Urinary bladder (tissue), 4 donors: ENCODE data around the gene STAC. TPM values are rescaled to one million over a fixed set of nuclear protein-coding genes. Genes with fewer than 3 reads are reported as not detected.

Experiments
- DNase-seq: peaks from one replicate; pipeline ENCODE4 v3.0.0-alpha.2; 2015; ENCODE audit errors: extremely low spot score
- H3K27ac ChIP-seq: one replicate; pipeline ENCODE4 v1.5.1; 2013; ENCODE audit warnings: low read depth, mild to moderate bottlenecking, moderate library complexity
- H3K36me3 ChIP-seq: one replicate; pipeline ENCODE4 v1.6.1; 2013; ENCODE audit warnings: mild to moderate bottlenecking, moderate library complexity; ENCODE audit not compliant: insufficient read depth
- H3K4me1 ChIP-seq: one replicate; pipeline ENCODE4 v1.6.1; 2013; ENCODE audit warnings: mild to moderate bottlenecking, moderate library complexity; ENCODE audit not compliant: insufficient read depth
- H3K4me3 ChIP-seq: one replicate; pipeline ENCODE4 v1.5.1; 2013; ENCODE audit warnings: low read depth, low read length
- WGBS: extraction: QIAGEN DNeasy Blood & Tissue Kit; methylation state at CpG from one replicate; pipeline ENCODE4 v1.1.7; 2013; 5-methylcytosine and 5-hydroxymethylcytosine counted together
- polyA plus RNA-seq: library from polyadenylated mRNA; stranded (reverse); fragments of 200-250 nt; gene quantifications from one replicate; pipeline ENCODE4 v1.2.3, GENCODE V29; 2013
- total RNA-seq: library from RNA; depleted of rRNA; stranded (reverse); fragments of >200 nt; gene quantifications from one replicate; pipeline ENCODE4 v1.2.3, GENCODE V29; 2014
- donor health status: healthy with polysubstance abuse.
- donor health status: healthy.

The STAC gene, protein sequence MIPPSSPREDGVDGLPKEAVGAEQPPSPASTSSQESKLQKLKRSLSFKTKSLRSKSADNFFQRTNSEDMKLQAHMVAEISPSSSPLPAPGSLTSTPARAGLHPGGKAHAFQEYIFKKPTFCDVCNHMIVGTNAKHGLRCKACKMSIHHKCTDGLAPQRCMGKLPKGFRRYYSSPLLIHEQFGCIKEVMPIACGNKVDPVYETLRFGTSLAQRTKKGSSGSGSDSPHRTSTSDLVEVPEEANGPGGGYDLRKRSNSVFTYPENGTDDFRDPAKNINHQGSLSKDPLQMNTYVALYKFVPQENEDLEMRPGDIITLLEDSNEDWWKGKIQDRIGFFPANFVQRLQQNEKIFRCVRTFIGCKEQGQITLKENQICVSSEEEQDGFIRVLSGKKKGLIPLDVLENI
- 8.9 TPM for total RNA-seq
- polyA plus RNA-seq: 1.5 TPM

- Histone ChIP-seq H3K4me1 (peaks cover 2% of the 10 kb centered on the region), H3K36me3 (no peaks in the 10 kb centered on the region), H3K4me3 (peak within 1 kb of the TSS; percentile 53), H3K27ac (no peak within 1 kb of the TSS)
- WGBS: 2% methylated on average over 73 of the region's 73 CpGs
- no peak for DNase-seq
Observed at GRCh38 chr3:36380221-36381031, at the start of gene STAC. Gene STAC, plus strand, starts transcription at chr3:36380504. Its CDS starts 140 bp downstream, at chr3:36380644.

GRCh38 chr3:36332139-36332538 is 48.2 kb upstream of the STAC start:
- no peak for DNase-seq
- H3K36me3 ChIP-seq: no peaks in the 10 kb centered on the region
- no peaks in the 10 kb centered on the region for H3K4me1 ChIP-seq
- no peak overlapping the region for H3K4me3 ChIP-seq
- H3K27ac ChIP-seq: no peak overlapping the region

DNA sequence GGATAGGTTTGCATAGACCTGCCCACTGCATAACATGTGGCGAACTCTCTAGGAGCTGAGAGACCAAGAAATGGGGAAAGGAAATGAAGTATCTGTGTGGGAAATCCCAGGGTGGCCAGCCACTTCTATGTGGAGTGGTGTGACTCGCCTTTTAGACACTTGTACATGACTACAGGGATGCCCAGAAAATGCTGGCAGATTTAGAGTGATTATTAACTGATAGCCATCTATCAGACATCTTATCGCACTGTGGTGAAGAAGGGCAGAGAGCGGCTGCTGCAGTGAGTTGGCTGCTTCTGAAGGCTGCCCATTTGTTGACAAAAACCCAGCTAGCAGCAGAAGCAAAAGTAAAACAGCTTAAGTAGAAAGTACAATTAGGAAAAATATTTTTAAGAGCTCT is 18.1 kb upstream of the STAC start:
- no peak for DNase-seq
- WGBS: 78% methylated on average over 4 of the region's 4 CpGs
- no peaks in the 10 kb centered on the region for H3K36me3 ChIP-seq
- no peak overlapping the region for H3K27ac ChIP-seq
- H3K4me1 ChIP-seq: no peaks in the 10 kb centered on the region
- H3K4me3 ChIP-seq: no peak overlapping the region

DNA sequence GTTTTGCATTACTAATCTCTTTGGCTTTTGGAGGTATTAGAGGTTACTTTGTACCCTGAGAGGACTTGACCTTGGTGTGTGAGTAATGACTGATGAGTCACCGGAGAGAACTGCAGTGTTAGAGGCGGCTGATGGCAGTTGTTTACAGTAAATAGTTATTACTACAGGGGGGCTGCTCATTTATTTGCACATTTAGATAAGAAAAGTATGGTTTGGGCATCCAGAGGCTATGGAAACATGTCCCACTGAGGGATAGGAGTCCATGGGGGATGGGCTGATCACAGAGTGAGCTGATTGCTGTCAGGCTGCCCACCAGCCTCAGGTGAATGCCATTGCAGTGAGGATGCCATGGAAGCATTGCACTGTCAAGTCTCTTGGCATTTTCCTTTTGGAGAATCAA is 17.3 kb upstream of the STAC start:
- H3K4me1 ChIP-seq: no peaks in the 10 kb centered on the region
- no peaks in the 10 kb centered on the region for H3K36me3 ChIP-seq
- no peak overlapping the region for H3K4me3 ChIP-seq
- WGBS: 18% methylated on average over 2 of the region's 2 CpGs
- DNase-seq: no peak
- H3K27ac ChIP-seq: no peak overlapping the region

- Histone ChIP-seq H3K36me3 (no peaks in the 10 kb centered on the region), H3K27ac (no peak overlapping the region), H3K4me1 (no peaks in the 10 kb centered on the region), H3K4me3 (no peak overlapping the region)
- DNase-seq: no peak
- 88% methylated on average over 4 of the region's 4 CpGs for WGBS
Observed at GRCh38 chr3:36364260-36364659, 16.0 kb upstream of the STAC start.

DNA sequence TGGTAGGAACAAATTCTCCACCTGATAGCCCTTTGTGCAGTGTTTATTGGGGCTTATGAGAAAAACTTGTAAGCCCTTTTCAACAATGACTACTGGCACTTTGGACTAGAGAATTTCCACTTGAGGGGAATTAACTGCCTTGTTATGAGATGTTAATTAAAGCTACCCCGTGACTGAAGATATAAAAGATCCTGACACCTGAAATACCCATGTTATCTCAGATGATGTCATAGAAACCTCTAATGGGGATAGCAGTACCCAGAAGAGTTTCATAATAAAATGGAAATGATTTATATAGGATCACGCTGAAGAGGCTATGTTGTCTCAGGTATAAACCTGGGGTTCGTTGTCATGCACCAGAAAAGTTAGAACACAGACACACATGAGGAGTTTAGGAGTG is 14.5 kb upstream of the STAC start:
- H3K27ac ChIP-seq: no peak overlapping the region
- WGBS: 83% methylated on average over 3 of the region's 3 CpGs

DNA sequence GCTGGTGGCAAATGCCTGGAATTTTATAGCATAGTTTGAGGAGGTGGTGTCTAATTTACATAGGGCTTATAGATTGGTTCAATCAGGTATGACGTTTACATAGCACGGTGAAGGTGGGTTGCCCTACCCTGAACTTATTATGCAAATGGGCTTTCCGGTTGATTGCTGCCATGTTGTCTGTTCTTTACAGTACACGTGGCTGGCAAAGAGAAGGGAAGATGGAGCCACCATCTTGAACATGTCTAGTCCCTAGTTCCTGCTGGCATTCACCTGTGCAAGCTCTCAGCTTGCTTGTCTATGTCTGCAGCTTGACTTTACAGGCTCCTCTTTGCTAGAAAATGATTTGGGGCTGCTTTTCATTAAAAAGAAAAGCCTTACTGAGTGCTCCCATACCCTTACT is 14.0 kb upstream of the STAC start:
- WGBS: 88% methylated on average over 4 of the region's 4 CpGs

More for the DNA sequence above, 14.5 kb upstream of the STAC start:
- Histone ChIP-seq H3K36me3 (no peaks in the 10 kb centered on the region), H3K4me3 (no peak overlapping the region), H3K4me1 (no peaks in the 10 kb centered on the region)
- DNase-seq: no peak

DNA sequence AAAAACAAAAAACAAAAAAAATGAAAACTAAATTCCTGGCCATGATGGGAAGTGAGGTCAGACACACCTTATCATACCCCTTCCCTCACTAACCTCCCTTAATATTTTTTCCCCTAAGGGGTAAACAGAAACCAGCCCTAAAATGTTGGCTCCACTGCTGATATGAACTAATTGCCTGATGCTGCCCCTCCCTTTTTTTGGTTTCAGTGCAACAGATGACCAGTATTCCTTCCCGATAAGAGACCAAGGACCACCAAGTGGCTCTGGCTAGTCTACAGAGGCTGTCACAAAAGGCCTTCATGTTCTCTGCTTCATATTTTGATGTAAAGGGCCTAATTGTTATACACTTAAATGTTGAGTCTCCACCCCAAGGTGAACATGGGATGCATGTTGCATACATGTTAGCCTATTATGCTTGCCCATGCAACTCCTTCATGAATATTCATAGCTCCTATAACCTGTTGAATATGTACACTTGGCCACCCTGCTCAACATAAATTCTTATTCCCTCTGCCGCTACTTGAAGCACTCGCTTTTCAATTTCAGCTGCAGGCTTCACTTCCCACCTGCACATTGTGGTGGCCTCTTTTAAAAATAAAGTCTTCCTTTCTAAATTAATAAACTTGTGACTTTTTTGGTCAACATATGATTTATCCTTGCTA is 12.3 kb upstream of the STAC start:
- no peaks in the 10 kb centered on the region for H3K4me1 ChIP-seq
- no peak overlapping the region for H3K4me3 ChIP-seq
- no peaks in the 10 kb centered on the region for H3K36me3 ChIP-seq
- 95% methylated on average over 3 of the region's 3 CpGs for WGBS
- no peak overlapping the region for H3K27ac ChIP-seq
- DNase-seq: no peak

More for the DNA sequence above, 14.0 kb upstream of the STAC start:
- no peak for DNase-seq
- Histone ChIP-seq H3K4me1 (no peaks in the 10 kb centered on the region), H3K27ac (no peak overlapping the region), H3K36me3 (no peaks in the 10 kb centered on the region), H3K4me3 (no peak overlapping the region)

DNA sequence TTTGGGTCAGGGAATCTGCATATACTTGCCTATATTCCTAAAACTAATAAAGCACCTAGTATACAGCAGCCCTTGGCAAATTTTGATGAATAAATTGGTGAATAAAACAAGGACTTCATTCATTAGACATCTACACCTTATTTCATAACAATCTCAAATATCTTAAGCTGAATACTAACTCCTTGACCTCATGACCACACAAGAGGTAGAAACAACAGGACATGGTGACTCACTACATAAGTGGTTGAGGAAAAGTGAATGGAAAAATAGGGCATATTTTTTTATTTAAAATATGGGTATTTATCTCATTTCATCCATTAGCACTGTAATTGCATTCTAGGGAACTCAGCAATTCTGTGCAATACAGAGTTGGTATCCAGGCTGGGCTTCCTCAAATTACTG is 7.8 kb upstream of the STAC start:
- DNase-seq: no peak
- H3K4me1 ChIP-seq: no peaks in the 10 kb centered on the region
- H3K36me3 ChIP-seq: no peaks in the 10 kb centered on the region
- no peak overlapping the region for H3K27ac ChIP-seq
- H3K4me3 ChIP-seq: no peak overlapping the region

DNA sequence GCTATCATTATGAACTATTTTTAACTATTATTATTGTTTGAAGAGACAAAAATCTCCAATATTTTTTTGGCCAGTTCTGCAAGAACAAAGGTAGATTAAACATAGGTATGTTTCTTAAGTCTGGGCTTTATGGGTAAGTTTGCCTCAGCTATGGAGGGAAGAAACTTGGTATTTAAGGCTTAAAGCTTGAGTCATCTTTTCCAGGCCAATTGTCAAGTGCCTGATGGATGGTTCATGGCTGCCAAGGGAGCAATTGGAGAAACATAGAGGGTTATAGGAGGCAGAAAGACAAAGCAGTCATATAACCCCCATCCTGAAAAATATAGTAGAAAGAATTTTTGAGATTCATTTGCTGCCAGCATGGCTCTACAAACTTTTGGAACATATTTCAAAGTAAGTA is 7.2 kb upstream of the STAC start:
- no peaks in the 10 kb centered on the region for H3K4me1 ChIP-seq
- no peak for DNase-seq
- no peak overlapping the region for H3K27ac ChIP-seq
- H3K36me3 ChIP-seq: no peaks in the 10 kb centered on the region
- no peak overlapping the region for H3K4me3 ChIP-seq

DNA sequence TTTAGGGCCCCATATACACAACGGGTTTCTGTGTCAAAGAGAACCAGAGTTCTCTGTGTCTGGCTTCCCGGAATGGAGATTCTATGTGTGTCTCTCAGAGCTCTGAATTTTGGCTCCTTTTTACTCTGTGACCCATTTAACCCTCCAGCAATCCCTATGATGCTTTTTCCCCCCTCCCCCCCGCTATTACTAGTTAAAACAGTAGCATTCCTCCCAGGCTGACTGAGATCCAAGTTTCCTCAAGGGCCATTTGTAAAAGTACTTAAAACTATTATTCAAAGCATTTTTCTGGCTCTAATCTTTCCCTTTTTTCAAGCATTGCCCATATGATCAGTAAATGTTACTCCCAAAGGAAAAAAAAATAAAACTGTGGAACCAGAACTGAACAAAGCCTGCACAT is 6.6 kb upstream of the STAC start:
- Histone ChIP-seq H3K27ac (no peak overlapping the region), H3K36me3 (no peaks in the 10 kb centered on the region), H3K4me3 (no peak overlapping the region), H3K4me1 (no peaks in the 10 kb centered on the region)
- WGBS: 77% methylated on average over 3 of the region's 3 CpGs
- no peak for DNase-seq

DNA sequence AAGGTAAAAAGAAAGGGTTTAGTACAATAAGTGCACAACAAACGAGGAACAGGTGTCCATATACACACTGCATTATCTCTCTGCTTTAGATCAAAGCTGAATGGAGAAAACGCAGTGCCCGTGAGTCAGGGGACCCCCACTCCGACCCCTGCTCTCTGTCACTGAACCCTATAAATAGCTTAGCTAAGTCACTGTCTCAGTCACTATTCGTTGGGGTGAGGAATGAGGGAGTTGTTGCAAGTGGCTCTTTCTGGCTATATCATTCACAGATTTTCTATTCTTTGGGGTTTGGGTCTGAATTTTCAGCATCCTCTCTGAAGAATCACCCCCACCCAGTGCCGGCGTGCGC is 458 bp upstream of the STAC start:
- no peak overlapping the region for H3K27ac ChIP-seq
- H3K36me3 ChIP-seq: no peaks in the 10 kb centered on the region
- 18% methylated on average over 8 of the region's 8 CpGs for WGBS
- H3K4me1 ChIP-seq: peaks cover 2% of the 10 kb centered on the region
- peak overlapping the region; percentile 53 for H3K4me3 ChIP-seq
- DNase-seq: no peak

DNA sequence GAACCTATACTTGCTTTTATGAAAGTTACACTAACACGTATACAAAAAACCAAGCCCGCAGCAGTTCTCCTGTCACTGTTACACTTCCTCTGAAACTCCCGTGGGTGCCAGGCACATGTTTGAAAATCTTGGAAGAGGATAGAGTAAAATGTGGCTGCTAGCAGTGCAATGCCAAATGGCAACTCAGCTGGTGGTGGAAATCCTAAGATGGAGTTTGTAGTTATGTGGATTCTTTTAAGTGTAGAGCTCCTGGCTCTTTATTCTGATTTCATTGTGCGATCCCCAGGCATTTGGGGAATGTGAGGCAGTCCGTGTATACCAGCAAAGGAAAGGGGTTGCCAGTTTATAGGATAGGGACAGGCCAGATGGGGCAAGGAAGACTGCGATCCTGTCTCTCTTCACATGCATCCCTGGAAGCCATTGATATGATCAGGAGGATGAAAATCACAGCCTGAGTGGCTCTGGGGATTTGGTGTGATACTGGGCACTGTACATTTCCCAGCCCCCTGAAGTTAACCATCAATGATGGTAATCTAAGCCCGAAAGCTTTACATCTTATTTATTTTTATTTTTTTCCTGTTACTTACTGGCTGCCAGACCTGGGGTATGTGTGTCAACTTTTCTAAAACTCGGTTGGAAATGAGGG is 1.1 kb downstream of the STAC start:
- H3K27ac ChIP-seq: no peak overlapping the region
- H3K36me3 ChIP-seq: no peaks in the 10 kb centered on the region
- WGBS: 54% methylated on average over 8 of the region's 8 CpGs
- no peak for DNase-seq
- peak overlapping the region; percentile 53 for H3K4me3 ChIP-seq
- peaks cover 2% of the 10 kb centered on the region for H3K4me1 ChIP-seq
